HFFc6 (cell line): ENCODE data around the gene BLCAP. TPM values are rescaled to one million over a fixed set of nuclear protein-coding genes. Genes with fewer than 3 reads are reported as not detected.

Experiments used
- DNase-seq: peaks from one replicate; pipeline ENCODE4 v3.0.0-alpha.2; 2018
- H3K27ac Mint-ChIP-seq: 2 replicates; pipeline ENCODE4 v1.8.0; 2020; ENCODE audit warnings: mild to moderate bottlenecking, mixed read lengths
- H3K27me3 Mint-ChIP-seq: 2 replicates; pipeline ENCODE4 v1.8.0; 2021; ENCODE audit warnings: mild to moderate bottlenecking, moderate library complexity, mixed read lengths; ENCODE audit not compliant: insufficient read depth
- H3K36me3 Mint-ChIP-seq: 2 replicates; pipeline ENCODE4 v1.8.0; 2021; ENCODE audit warnings: low read depth, mixed read lengths
- H3K4me1 Mint-ChIP-seq: 2 replicates; pipeline ENCODE4 v1.8.0; 2020; ENCODE audit warnings: low read depth, mixed read lengths
- H3K4me3 Mint-ChIP-seq: 2 replicates; pipeline ENCODE4 v1.8.0; 2020; ENCODE audit warnings: mild to moderate bottlenecking, moderate library complexity, mixed read lengths
- H3K9me3 Mint-ChIP-seq: 2 replicates; pipeline ENCODE4 v1.8.0; 2020; ENCODE audit warnings: mild to moderate bottlenecking, mixed read lengths
- CTCF ChIP-seq: fragments of 200-600 bp; sonication (generic); IDR thresholded peaks from 2 replicates; pipeline ENCODE4 v1.5.0; 2021; ENCODE audit warnings: antibody characterized with exemption, mild to moderate bottlenecking
- total RNA-seq, 6 experiments: library from RNA; stranded (reverse); fragmentation: NEBNext Ultra II Directional; extraction: Animal tissue kit (Norgen Biotek cat#: 25700); gene quantifications; 2 replicates in 1 of 6; 3 replicates in 5 of 6; pipeline ENCODE4 v1.2.3, GENCODE V29; 2021

Gene BLCAP
- total RNA-seq, 6 experiments from 2014 or later, result 83.7 to 110 (median 97.3) TPM

GRCh38 chr20:37511610-37512275 is 15.9 kb downstream of the BLCAP start:
- H3K4me1 Mint-ChIP-seq, result peaks cover 46% of the 10 kb centered on the region
- TF ChIP-seq CTCF, result no peak
- peaks cover 2% of the 10 kb centered on the region for H3K27me3 Mint-ChIP-seq
- H3K36me3 Mint-ChIP-seq, result peaks cover 51% of the 10 kb centered on the region
- DNase-seq, result peak; percentile 84
- H3K9me3 Mint-ChIP-seq, result no peaks in the 10 kb centered on the region
- peak overlapping the region; percentile 76 for H3K27ac Mint-ChIP-seq
- peak overlapping the region; percentile 27 for H3K4me3 Mint-ChIP-seq

GRCh38 chr20:37510226-37510625 is 17.4 kb downstream of the BLCAP start:
- Mint-ChIP-seq H3K9me3 (no peaks in the 10 kb centered on the region), H3K27me3 (peaks cover 2% of the 10 kb centered on the region), H3K27ac (no peak overlapping the region), H3K4me3 (no peak overlapping the region), H3K4me1 (peaks cover 38% of the 10 kb centered on the region), H3K36me3 (peaks cover 43% of the 10 kb centered on the region)
- no peak for TF ChIP-seq CTCF
- no peak for DNase-seq

- peaks cover 10% of the 10 kb centered on the region for H3K4me1 Mint-ChIP-seq
- H3K27me3 Mint-ChIP-seq, result no peaks in the 10 kb centered on the region
- no peak overlapping the region for H3K27ac Mint-ChIP-seq
- DNase-seq, result no peak
- no peaks in the 10 kb centered on the region for H3K9me3 Mint-ChIP-seq
- TF ChIP-seq CTCF, result no peak
- no peak overlapping the region for H3K4me3 Mint-ChIP-seq
- peaks cover 12% of the 10 kb centered on the region for H3K36me3 Mint-ChIP-seq
Observed at GRCh38 chr20:37506152-37506725, 21.4 kb downstream of the BLCAP start.

- Mint-ChIP-seq H3K27me3 (no peaks in the 10 kb centered on the region), H3K4me3 (no peak overlapping the region), H3K36me3 (peaks cover 4% of the 10 kb centered on the region), H3K4me1 (peaks cover 3% of the 10 kb centered on the region; the same call in 1 of the 2 replicates), H3K9me3 (no peaks in the 10 kb centered on the region), H3K27ac (no peak overlapping the region)
- DNase-seq, result no peak
- TF ChIP-seq CTCF, result no peak
Observed at GRCh38 chr20:37505263-37506151, 22.2 kb downstream of the BLCAP start.

GRCh38 chr20:37504404-37505096 is 23.1 kb downstream of the BLCAP start:
- Mint-ChIP-seq H3K4me1 (no peaks in the 10 kb centered on the region), H3K4me3 (no peak overlapping the region), H3K27ac (no peak overlapping the region), H3K27me3 (no peaks in the 10 kb centered on the region), H3K9me3 (no peaks in the 10 kb centered on the region), H3K36me3 (0 out of 2 replicates have a peak, but pooled peaks cover under 1% of the 10 kb centered on the region)
- no peak for TF ChIP-seq CTCF
- no peak for DNase-seq
